Endothelial cell of umbilical vein (primary cell): Measurements from ENCODE around the gene NR1H4. TPM values are rescaled to one million over a fixed set of nuclear protein-coding genes. Genes with fewer than 3 reads are reported as not detected.

ENCODE experiments used
- BruUV-seq: library from RNA; stranded (reverse); fragments of 400-500 nt; replicated peaks from 2 replicates; lab custom pipeline; 2021; lab: Mats Ljungman, UMichigan
- CTCF ChIA-PET: fragments of 300-600, 350-600 bp; sonication (Branson Sonifier 250); formaldehyde crosslinking; loops from one replicate; lab custom pipeline; 2021; ENCODE audit warnings: antibody characterized with exemption, inconsistent platforms; lab: Charles Lee
- POLR2A ChIA-PET: fragments of 300-600, 350-600 bp; sonication (Branson Sonifier 250); formaldehyde crosslinking; loops from one replicate; lab custom pipeline; 2021; ENCODE audit warnings: antibody characterized with exemption, inconsistent platforms; lab: Charles Lee
- DNase-seq: peaks from one replicate; pipeline ENCODE4 v3.0.0-alpha.2; 2011; ENCODE audit warnings: low read depth, low spot score
- FAIRE-seq: peaks from 2 replicates; lab custom pipeline; 2011; peaks lifted over from hg19 to GRCh38; lab: Jason Lieb, UNC
- H2AFZ ChIP-seq: 2 replicates; pipeline ENCODE4 v1.6.0; 2012; ENCODE audit warnings: low read depth, low read length, control low read depth, inconsistent platforms
- H3K27ac ChIP-seq: 2 replicates; pipeline ENCODE4 v1.5.1; 2011; ENCODE audit warnings: low read depth, mild to moderate bottlenecking, control low read depth, low read length, moderate library complexity; ENCODE audit not compliant: insufficient read depth
- H3K27me3 ChIP-seq, 2 experiments: 2 replicates each; pipeline versions ENCODE4 v1.6.0 to v1.6.1; 2011; ENCODE audit warnings: low read length in 2 of 2, mixed read lengths in 1 of 2; ENCODE audit not compliant: control insufficient read depth in 2 of 2, insufficient read depth in 2 of 2
- H3K36me3 ChIP-seq, 2 experiments: 2 replicates in 1 of 2; 3 replicates in 1 of 2; pipeline ENCODE4 v1.5.1; 2011; ENCODE audit warnings: low read length in 2 of 2, mild to moderate bottlenecking in 1 of 2, moderate library complexity in 1 of 2; ENCODE audit not compliant: control insufficient read depth in 2 of 2, insufficient read depth in 2 of 2; ENCODE audit errors: extremely low read depth in 1 of 2
- H3K4me1 ChIP-seq: 3 replicates; pipeline ENCODE4 v1.5.1; 2011; ENCODE audit warnings: mild to moderate bottlenecking, low read length; ENCODE audit not compliant: control insufficient read depth, insufficient read depth; ENCODE audit errors: extremely low read depth
- H3K4me2 ChIP-seq: 2 replicates; pipeline ENCODE4 v1.6.1; 2011; ENCODE audit warnings: low read length, control low read depth, mixed read lengths; ENCODE audit not compliant: insufficient read depth
- H3K4me3 ChIP-seq, 3 experiments: fragments of 200-600 bp in 1 of 3; sonication (generic), shearing (Covaris generic) in 1 of 3; replicated peaks in 1 of 3; 2 replicates each; pipeline ENCODE4 v1.5.1; 2011 to 2016; ENCODE audit warnings: control low read depth in 3 of 3, low read length in 3 of 3, mild to moderate bottlenecking in 2 of 3, inconsistent platforms in 1 of 3, low read depth in 1 of 3, moderate library complexity in 1 of 3; ENCODE audit not compliant: insufficient read depth in 1 of 3
- H3K79me2 ChIP-seq: 2 replicates; pipeline ENCODE4 v1.6.0; 2012; ENCODE audit warnings: low read length, inconsistent platforms; ENCODE audit not compliant: control insufficient read depth, insufficient read depth
- H3K9ac ChIP-seq: replicated peaks from 2 replicates; pipeline ENCODE3; 2011; ENCODE audit warnings: low read length, control low read depth; ENCODE audit not compliant: insufficient read depth; ENCODE audit errors: extremely low read depth
- H3K9me1 ChIP-seq: replicated peaks from 3 replicates; pipeline ENCODE4 v1.6.0; 2011; ENCODE audit warnings: mild to moderate bottlenecking, low read length; ENCODE audit not compliant: control insufficient read depth, insufficient read depth; ENCODE audit errors: extremely low read depth
- H3K9me3 ChIP-seq: replicated peaks from 2 replicates; pipeline ENCODE4 v1.5.1; 2012; ENCODE audit warnings: low read length, inconsistent platforms; ENCODE audit not compliant: control insufficient read depth, insufficient read depth
- H4K20me1 ChIP-seq: replicated peaks from 2 replicates; pipeline ENCODE3; 2011; ENCODE audit warnings: mild to moderate bottlenecking, low read length; ENCODE audit not compliant: control insufficient read depth, insufficient read depth; ENCODE audit errors: extremely low read depth
- CTCF ChIP-seq, 2 donors: IDR thresholded peaks; 1 replicate in 1 of 2; 2 replicates in 1 of 2; pipeline ENCODE4 v1.5.1; 2011; ENCODE audit warnings: low read length in 2 of 2, mild to moderate bottlenecking in 2 of 2, moderate library complexity in 2 of 2, control low read depth in 1 of 2, inconsistent platforms in 1 of 2, low read depth in 1 of 2; ENCODE audit not compliant: insufficient read depth in 1 of 2; ENCODE audit errors: extremely low read depth in 1 of 2
- EZH2 ChIP-seq: IDR thresholded peaks from 2 replicates; pipeline ENCODE4 v1.6.1; 2012; ENCODE audit warnings: borderline replicate concordance, low read depth, mild to moderate bottlenecking, moderate library complexity, low read length, inconsistent platforms; ENCODE audit not compliant: severe bottlenecking
- FOS ChIP-seq: IDR thresholded peaks from 2 replicates; pipeline ENCODE4 v1.6.1; 2011; ENCODE audit warnings: mild to moderate bottlenecking, low read length, moderate library complexity, borderline replicate concordance; ENCODE audit not compliant: insufficient read depth
- GATA2 ChIP-seq: IDR thresholded peaks from 2 replicates; pipeline ENCODE4 v1.7.0; 2011; ENCODE audit warnings: low read depth, mild to moderate bottlenecking, moderate library complexity, mixed read lengths, low read length; ENCODE audit not compliant: insufficient read length, insufficient read depth
- JUN ChIP-seq: IDR thresholded peaks from 2 replicates; pipeline ENCODE4 v1.6.1; 2011; ENCODE audit warnings: borderline replicate concordance, low read depth; ENCODE audit not compliant: insufficient read length, insufficient read depth
- MAX ChIP-seq: IDR thresholded peaks from 2 replicates; pipeline ENCODE4 v1.6.1; 2011; ENCODE audit not compliant: insufficient read depth, insufficient read length
- MYC ChIP-seq: IDR thresholded peaks from one replicate; pipeline ENCODE4 v1.6.1; 2011; ENCODE audit warnings: mild to moderate bottlenecking, low read depth, low read length
- POLR2A ChIP-seq: IDR thresholded peaks from 2 replicates; pipeline ENCODE4 v1.6.1; 2012; ENCODE audit warnings: low read depth, mild to moderate bottlenecking, control low read depth, low read length
- POLR2AphosphoS5 ChIP-seq: IDR thresholded peaks from 2 replicates; pipeline ENCODE4 v1.6.1; 2012; ENCODE audit warnings: low read depth, mild to moderate bottlenecking, control low read depth, low read length, moderate library complexity; ENCODE audit not compliant: insufficient read depth
- dilution Hi-C: fragments of 300-500 bp; cut with MboI; formaldehyde crosslinking; loops from one replicate; pipeline ENCODE4 v1.15.0; 2019; ENCODE audit warnings: low sequenced_read_pairs; ENCODE audit not compliant: extremely low pct_ligation_motif_present
- intact Hi-C: fragments of 100-400 bp; cut with micrococcal nuclease; formaldehyde crosslinking; loops from one replicate; pipeline ENCODE4 v1.10.0; 2022
- polyA plus RNA-seq, 4 experiments: library from polyadenylated mRNA; depleted of rRNA in 3 of 4; stranded (reverse) in 3 of 4; unstranded in 1 of 4; fragments of >200 nt; gene quantifications; 2 replicates each; pipeline versions ENCODE4 v1.2.1 to v1.2.3, GENCODE V29; 2011 to 2012; ENCODE audit warnings: missing spikeins in 1 of 4
- total RNA-seq: library from RNA; stranded (reverse); gene quantifications from 2 replicates; pipeline ENCODE4 v1.2.3, GENCODE V29; 2021

Gene NR1H4
- total and polyA plus RNA-seq, 2 donors (not counting 3 experiments of a cell fraction or from before 2014, with no cell fraction given): not detected

- BruUV-seq: no TSS peak
- FAIRE-seq: no peak
Observed at GRCh38 chr12:100512692-100513091, 39.0 kb downstream of the NR1H4 start.

More at GRCh38 chr12:100512692-100513091, 39.0 kb downstream of the NR1H4 start:
- Histone ChIP-seq H3K9me3 (no peaks in the 10 kb centered on the region), H3K9ac (no peak overlapping the region), H2AFZ (no peak overlapping the region), H3K36me3 (no peaks in the 10 kb centered on the region), H3K27me3 (no peaks in the 10 kb centered on the region), H3K79me2 (no peaks in the 10 kb centered on the region), H3K4me3 (no peak overlapping the region), H3K9me1 (no peaks in the 10 kb centered on the region), H4K20me1 (no peaks in the 10 kb centered on the region), H3K4me1 (no peaks in the 10 kb centered on the region), H3K27ac (no peak overlapping the region), H3K4me2 (no peak overlapping the region)
- intact Hi-C loops (no loop called here), dilution Hi-C loops (no loop called here)
- ChIA-PET CTCF (no interaction called here), POLR2A (no interaction called here)
- TF ChIP-seq POLR2A: no peak
- TF ChIP-seq JUN: no peak
- no peak for TF ChIP-seq CTCF (IDR thresholded peaks at IDR 0.05; ENCODE audit: extremely low read depth in 1 of 2, insufficient read depth in 1 of 2, low read depth in 1 of 2, low read length in 2 of 2)
- no peak for TF ChIP-seq FOS
- no peak for TF ChIP-seq GATA2
- no peak for TF ChIP-seq EZH2
- no peak for TF ChIP-seq MAX
- no peak for TF ChIP-seq POLR2AphosphoS5
- TF ChIP-seq MYC: no peak
- DNase-seq: no peak
